Vagina (tissue), 2 donors: ENCODE results near the gene SLC39A11. TPM values are rescaled to one million over a fixed set of nuclear protein-coding genes. Genes with fewer than 3 reads are reported as not detected.

ENCODE experiments used
- DNase-seq, 2 donors: peaks; one replicate each; pipeline ENCODE4 v3.0.0-alpha.2; 2017; ENCODE audit errors: extremely low spot score in 2 of 2
- H3K27ac ChIP-seq: fragments of 200-600 bp; sonication (generic); one replicate; pipeline ENCODE4 v1.5.1; 2019
- H3K27me3 ChIP-seq: fragments of 200-600 bp; sonication (generic); one replicate; pipeline ENCODE4 v1.5.1; 2019
- H3K36me3 ChIP-seq, 2 donors: fragments of 200-600 bp; sonication (generic); one replicate each; pipeline ENCODE4 v1.5.1; 2017 to 2019
- H3K4me1 ChIP-seq: fragments of 200-600 bp; sonication (generic); one replicate; pipeline ENCODE4 v1.5.1; 2019
- H3K4me3 ChIP-seq, 2 donors: fragments of 200-600 bp; sonication (generic); 1 replicate in 1 of 2; 2 replicates in 1 of 2; pipeline ENCODE4 v1.5.1; 2016 to 2019
- H3K9me3 ChIP-seq: fragments of 200-600 bp; sonication (generic); one replicate; pipeline ENCODE4 v1.5.1; 2019
- CTCF ChIP-seq, 3 experiments: fragments of 450-650 bp in 2 of 3; fragments of 200-600 bp in 1 of 3; sonication (generic) in 1 of 3; IDR thresholded peaks; one replicate each; pipeline ENCODE4 v1.5.1; 2017 to 2019; ENCODE audit warnings: antibody characterized with exemption in 3 of 3, mild to moderate bottlenecking in 2 of 3, moderate library complexity in 2 of 3
- POLR2A ChIP-seq, 2 donors: fragments of 450-650 bp; IDR thresholded peaks; one replicate each; pipeline ENCODE4 v1.6.1; 2017; ENCODE audit warnings: antibody characterized with exemption in 2 of 2, mild to moderate bottlenecking in 2 of 2, moderate library complexity in 2 of 2
- POLR2AphosphoS5 ChIP-seq, 2 donors: sonication (generic); formaldehyde crosslinking; IDR thresholded peaks; one replicate each; pipeline ENCODE4 v1.9.0; 2017; ENCODE audit warnings: antibody characterized with exemption in 2 of 2, mild to moderate bottlenecking in 2 of 2, low read depth in 1 of 2; ENCODE audit not compliant: insufficient read depth in 1 of 2
- intact Hi-C: fragments of 100-400 bp; cut with DNase I; formaldehyde crosslinking; loops from one replicate; pipeline ENCODE4 v1.15.1; 2023
- total RNA-seq: library from RNA; depleted of rRNA; stranded (reverse); fragments of >200 nt; gene quantifications from one replicate; pipeline ENCODE4 v1.2.3, GENCODE V29; 2016

Gene SLC39A11
- total RNA-seq, 1 donor from 2014 or later, result 22.6 TPM

- Histone ChIP-seq H3K27me3 (no peaks in the 10 kb centered on the region), H3K27ac (no peak overlapping the region), H3K4me1 (no peaks in the 10 kb centered on the region), H3K36me3 (no peaks in the 10 kb centered on the region), H3K4me3 (no peak overlapping the region), H3K9me3 (no peaks in the 10 kb centered on the region)
- TF ChIP-seq POLR2A (IDR thresholded peaks at IDR 0.05) (no peak), CTCF (IDR thresholded peaks at IDR 0.05) (no peak), POLR2AphosphoS5 (IDR thresholded peaks at IDR 0.05; ENCODE audit: insufficient read depth in 1 of 2, low read depth in 1 of 2) (no peak)
- DNase-seq, result no peak
- intact Hi-C loops, result no loop called here
Measured at GRCh38 chr17:72858826-72859495, 233.5 kb downstream of the SLC39A11 start.

- no peaks in the 10 kb centered on the region for H3K9me3 ChIP-seq
- H3K27ac ChIP-seq, result no peak overlapping the region
- H3K36me3 ChIP-seq, result no peaks in the 10 kb centered on the region
- H3K4me3 ChIP-seq, result no peak overlapping the region
- TF ChIP-seq POLR2A (IDR thresholded peaks at IDR 0.05), result no peak
- no peak for TF ChIP-seq CTCF (IDR thresholded peaks at IDR 0.05)
- TF ChIP-seq POLR2AphosphoS5 (IDR thresholded peaks at IDR 0.05; ENCODE audit: insufficient read depth in 1 of 2, low read depth in 1 of 2), result no peak
- no peaks in the 10 kb centered on the region for H3K4me1 ChIP-seq
- no peaks in the 10 kb centered on the region for H3K27me3 ChIP-seq
- intact Hi-C loops, result no loop called here
- DNase-seq, result no peak
Measured at GRCh38 chr17:72853440-72854415, 238.8 kb downstream of the SLC39A11 start.

GRCh38 chr17:72852277-72852938 is 240.1 kb downstream of the SLC39A11 start:
- Histone ChIP-seq H3K36me3 (no peaks in the 10 kb centered on the region), H3K27me3 (no peaks in the 10 kb centered on the region), H3K4me3 (no peak overlapping the region), H3K27ac (no peak overlapping the region), H3K9me3 (no peaks in the 10 kb centered on the region), H3K4me1 (no peaks in the 10 kb centered on the region)
- intact Hi-C loops, result no loop called here
- TF ChIP-seq POLR2AphosphoS5 (IDR thresholded peaks at IDR 0.05; ENCODE audit: insufficient read depth in 1 of 2, low read depth in 1 of 2) (no peak), POLR2A (IDR thresholded peaks at IDR 0.05) (no peak), CTCF (IDR thresholded peaks at IDR 0.05) (no peak)
- no peak for DNase-seq

- Histone ChIP-seq H3K27ac (no peak overlapping the region), H3K27me3 (no peaks in the 10 kb centered on the region), H3K9me3 (no peaks in the 10 kb centered on the region), H3K36me3 (no peaks in the 10 kb centered on the region), H3K4me3 (no peak overlapping the region), H3K4me1 (no peaks in the 10 kb centered on the region)
- intact Hi-C loops, result no loop called here
- TF ChIP-seq CTCF (IDR thresholded peaks at IDR 0.05) (no peak), POLR2AphosphoS5 (IDR thresholded peaks at IDR 0.05; ENCODE audit: insufficient read depth in 1 of 2, low read depth in 1 of 2) (no peak), POLR2A (IDR thresholded peaks at IDR 0.05) (no peak)
- DNase-seq, result no peak
Measured at GRCh38 chr17:72850410-72851118, 241.9 kb downstream of the SLC39A11 start.
